ENCODE measurements around the gene PROCR. TPM values are rescaled to one million over a fixed set of nuclear protein-coding genes. Genes with fewer than 3 reads are reported as not detected.
"Not testable (repeated sequence)": the region's sequence is repeated elsewhere in the genome, so short reads cannot be mapped to it uniquely, and the experiment has no call there.

Gene PROCR
- total RNA-seq, 1 experiment from 2014 or later, result 120 TPM

DNA sequence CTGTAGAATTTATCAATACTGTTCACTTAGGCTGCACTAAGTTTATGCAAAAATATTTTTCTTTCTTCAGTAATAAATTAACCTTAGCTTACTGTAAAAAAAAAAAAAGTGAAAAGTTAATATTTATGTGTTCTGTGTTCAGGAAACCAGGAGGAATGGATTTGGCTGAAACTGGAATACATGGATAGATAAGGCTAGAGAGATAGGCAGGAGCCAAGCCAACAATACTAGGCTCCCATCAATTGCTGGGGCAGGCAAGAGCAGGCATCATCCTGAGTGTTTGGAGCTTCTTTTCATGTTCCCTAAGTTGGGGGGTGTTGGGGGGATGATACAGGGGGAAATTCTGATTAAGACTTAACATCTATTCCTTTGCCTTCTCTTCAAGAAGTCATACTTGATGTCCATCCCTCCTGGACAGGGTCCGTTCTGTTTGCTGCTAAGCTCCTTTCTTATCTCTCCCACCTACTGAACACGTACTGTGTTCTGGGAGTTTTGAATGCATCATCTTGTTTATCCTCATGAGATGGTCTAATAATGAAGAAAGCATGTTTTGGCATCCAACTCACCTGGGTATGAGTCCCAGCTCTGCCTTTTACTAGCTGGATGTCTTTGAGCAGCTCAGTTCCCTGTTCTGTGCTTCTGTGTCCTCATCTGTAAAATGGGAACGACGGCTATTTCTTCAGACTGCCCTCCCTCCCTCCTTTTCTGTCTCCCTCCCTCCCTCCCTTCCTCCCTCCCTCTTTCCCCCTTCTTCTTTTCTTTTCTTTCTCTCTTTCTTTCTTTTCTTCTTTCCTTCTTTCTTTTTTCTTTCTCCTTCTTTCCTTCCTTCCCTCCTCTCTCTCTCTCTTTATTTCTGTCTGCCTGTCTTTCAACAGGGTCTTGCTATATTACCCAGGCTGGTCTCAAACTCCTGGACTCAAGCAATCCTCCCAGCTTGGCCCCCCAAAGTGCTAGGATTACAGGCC, 6.4 kb upstream of the PROCR start:
- no peak for DNase-seq (ENCODE audit: low spot score)

DNA sequence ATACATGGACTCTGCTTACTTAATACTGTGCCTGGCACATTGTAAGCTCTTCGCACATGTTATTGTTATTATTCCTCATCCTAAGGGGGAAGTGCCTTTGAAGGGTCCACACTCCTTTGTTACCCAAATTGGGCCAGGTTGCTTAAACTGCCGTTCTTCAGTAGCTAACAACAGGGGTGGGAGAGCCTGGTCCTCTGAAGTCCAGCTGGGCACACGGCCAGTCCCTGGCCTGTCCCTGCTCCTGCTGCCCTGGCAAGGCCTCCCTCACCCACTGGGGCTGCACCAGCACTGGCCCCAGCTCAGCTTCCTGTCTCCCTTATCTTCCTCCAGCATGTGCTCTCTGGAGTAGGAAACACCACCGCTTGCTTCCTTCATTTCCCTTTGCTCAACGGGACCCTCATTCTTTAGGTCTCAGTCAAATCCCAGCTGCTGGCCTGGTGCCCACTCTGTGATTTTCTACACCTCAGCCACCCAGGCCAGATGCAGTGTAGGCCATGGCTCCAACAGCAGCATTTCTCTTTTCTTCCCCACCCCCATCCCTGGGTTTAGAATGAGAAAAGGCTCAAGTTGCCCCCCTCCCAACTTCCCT, 5.5 kb upstream of the PROCR start:
- DNase-seq (ENCODE audit: low spot score), result no peak

DNA sequence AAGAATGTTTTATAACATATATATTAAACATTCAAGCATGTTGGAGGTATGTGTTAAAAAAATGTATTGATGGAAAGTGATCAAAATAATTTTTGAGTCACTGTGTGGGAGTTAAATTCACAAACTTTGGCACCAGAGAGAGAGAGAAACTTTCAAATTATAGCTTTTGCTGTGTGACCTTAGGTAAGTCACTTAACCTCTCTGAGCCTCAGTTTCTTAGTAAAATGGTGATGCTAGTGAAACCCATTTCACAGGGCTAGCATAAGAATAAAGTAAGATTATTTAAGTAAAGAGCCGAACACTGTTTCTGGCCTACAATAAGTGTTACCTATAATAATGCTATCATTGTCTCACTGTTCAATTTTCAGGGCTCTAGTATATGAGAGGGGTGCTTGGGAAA, 4.1 kb upstream of the PROCR start:
- DNase-seq (ENCODE audit: low spot score), result no peak

DNA sequence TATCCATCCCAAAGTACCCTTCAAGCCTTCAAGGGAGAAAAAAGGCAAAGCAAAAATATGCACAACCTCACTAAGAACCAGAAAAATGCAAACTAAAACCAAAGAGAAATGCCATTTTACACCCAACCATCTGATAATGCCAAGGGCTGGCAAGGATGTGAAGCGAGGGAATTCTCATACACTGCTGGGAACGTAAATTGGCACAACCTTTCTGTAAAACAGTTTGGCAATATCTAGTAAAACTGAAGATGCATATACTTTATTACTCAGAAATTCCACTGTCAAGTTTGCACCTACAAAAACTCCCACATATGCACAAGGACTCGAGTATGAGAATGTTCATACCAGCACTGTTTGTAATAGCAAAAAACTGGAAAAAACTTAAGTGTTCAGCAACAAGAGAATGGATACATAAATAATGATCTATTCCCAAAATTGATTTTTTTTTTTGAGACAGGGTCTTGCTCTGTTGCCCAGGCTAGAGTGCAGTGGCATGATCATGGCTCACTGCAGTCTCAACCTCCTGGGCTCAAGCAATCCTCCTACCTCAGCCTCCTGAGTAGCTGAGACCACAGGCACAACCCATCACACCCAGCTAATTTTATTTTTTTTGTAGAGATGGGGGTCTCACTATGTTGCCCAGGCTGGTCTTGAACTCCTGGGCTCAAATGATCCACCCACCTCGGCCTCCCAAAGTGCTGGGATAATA, 3.0 kb upstream of the PROCR start:
- not testable (repeated sequence) for DNase-seq (ENCODE audit: low spot score)

DNA sequence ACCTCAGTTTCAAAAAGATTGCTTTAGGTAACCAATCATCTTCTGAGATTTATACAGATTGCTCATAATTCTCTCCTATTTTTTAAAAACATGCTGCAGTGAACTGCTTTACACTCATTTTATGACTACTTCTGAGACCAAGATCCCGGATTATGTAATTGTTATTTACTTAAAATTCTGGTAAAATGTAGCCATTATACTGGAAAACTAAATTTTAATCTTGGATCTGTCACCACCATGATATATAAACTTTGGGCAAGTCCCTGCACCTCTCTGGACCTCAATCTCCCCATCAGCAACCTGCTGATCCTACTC, 477 bp upstream of the PROCR start:
- DNase-seq (ENCODE audit: low spot score), result no peak

DNA sequence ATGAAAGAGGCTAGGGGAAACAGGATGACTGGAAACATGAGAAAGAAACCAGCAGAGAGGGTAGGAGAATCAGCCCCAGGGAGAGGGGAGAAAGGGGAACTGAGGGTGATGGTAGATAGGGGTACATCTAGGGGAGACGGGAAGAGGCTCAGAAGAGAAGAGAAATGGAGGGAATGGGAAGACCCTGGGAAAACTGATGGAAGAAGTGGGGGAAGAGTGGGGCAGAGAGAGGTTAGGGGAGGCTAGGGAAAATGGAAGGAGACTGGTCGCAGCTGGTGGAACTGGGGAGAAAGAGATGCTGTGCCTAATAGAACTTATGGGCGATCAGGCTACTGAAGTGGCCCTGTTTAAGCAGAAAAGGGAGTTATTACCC, 548 bp downstream of the PROCR start:
- DNase-seq (ENCODE audit: low spot score), result no peak

DNA sequence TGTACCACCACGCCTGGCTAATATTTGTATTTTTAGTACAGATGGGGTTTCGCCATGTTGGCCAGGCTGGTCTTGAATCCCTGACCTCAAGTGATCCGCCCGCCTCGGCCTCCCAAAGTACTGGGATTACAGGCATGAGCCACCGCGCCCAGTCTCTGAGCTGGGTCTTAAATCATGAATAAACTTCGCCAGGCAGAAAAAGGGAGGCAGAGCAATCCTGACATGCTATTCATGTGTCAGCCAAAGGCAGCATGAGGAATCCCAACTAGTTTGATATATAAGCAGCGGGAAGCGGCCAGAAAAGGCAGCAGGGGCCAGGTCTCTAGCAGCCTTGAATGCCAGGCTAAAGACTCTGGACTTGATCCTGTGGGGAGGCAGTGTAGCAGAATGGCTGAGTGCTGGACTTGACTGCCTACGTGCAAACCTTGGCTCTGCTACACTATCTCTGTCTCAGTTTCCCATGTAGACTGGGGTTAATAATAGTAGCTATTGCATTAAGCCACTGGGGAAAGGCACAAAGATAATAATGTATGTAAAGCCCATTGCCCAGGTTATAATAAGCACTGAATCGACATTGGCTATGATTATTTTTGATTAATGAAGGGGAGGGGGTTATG, 1.8 kb downstream of the PROCR start:
- DNase-seq (ENCODE audit: low spot score), result no peak

DNA sequence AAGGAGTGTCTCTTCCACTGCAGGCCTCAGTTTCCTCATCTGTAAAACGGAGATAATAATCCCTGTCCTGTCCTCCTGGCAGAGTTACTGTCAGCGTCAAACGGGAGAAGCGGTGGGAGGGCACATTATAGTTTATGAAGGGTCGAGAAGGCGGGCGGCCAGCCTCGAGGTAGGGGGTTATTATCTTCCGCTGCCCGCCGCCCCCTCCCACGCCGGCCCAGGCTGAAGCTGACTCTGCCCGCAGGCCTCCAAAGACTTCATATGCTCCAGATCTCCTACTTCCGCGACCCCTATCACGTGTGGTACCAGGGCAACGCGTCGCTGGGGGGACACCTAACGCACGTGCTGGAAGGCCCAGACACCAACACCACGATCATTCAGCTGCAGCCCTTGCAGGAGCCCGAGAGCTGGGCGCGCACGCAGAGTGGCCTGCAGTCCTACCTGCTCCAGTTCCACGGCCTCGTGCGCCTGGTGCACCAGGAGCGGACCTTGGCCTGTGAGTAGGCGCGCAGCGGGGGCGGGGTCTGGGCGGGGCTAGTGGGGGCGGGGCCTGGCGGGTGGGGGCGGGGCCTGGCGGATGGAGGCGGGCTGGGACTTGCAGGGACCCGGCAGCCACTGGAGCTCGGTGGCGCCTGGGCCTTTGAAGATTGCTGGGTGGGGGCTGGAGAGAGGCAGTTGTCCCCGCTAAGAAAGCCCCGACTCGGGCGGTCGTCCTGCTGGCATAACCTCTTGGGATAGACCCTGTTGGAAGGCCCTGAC, 2.8 kb downstream of the PROCR start:
- DNase-seq (ENCODE audit: low spot score), result no peak

DNA sequence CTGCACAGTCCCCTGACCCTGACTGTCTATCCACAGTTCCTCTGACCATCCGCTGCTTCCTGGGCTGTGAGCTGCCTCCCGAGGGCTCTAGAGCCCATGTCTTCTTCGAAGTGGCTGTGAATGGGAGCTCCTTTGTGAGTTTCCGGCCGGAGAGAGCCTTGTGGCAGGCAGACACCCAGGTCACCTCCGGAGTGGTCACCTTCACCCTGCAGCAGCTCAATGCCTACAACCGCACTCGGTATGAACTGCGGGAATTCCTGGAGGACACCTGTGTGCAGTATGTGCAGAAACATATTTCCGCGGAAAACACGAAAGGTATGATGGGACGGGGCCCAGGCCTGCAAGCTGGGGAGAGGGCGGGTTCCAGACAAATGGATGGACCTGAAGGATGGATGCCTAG, 4.3 kb downstream of the PROCR start:
- DNase-seq (ENCODE audit: low spot score), result no peak

DNA sequence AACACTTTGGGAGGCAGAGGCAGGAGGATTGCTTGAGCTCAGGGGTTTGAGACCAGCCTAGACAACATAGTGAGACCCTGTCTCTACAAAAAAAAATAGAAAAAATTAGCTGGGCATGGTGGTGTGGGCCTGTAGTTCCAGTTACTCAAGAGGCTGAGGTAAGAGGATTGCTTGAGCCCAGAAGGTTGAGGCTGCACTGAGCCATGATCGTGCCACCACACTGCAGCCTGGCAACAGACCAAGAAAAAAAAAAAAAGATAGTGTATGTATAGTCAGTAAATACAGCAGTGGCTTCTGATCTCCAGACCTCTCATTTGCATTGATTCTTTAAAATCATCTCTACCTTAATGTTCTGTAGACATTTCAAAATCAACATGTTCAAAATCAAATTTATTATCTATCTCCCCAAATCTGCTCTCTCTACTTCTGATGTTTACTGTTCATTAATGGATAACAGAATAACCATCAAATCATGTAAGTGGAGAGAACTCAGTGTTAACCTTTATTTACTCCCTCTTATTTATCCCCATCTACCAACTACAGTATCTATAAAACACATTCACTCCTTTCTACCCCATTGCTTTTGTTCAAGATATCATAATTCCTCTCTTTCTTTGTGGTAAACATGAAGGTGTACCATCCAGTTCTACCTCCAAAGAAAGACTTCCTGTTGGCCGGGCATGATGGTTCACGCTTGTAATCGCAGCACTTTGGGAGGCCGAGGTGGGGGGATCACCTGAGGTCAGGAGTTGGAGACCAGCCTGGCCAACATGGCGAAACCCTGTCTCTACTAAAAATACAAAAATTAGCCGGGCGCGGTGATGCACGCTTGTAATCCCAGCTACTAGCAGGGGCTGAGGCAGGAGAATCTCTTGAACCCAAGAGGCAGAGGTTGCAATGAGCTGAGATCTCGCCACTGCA, 7.7 kb downstream of the PROCR start:
- DNase-seq (ENCODE audit: low spot score), result no peak

DNA sequence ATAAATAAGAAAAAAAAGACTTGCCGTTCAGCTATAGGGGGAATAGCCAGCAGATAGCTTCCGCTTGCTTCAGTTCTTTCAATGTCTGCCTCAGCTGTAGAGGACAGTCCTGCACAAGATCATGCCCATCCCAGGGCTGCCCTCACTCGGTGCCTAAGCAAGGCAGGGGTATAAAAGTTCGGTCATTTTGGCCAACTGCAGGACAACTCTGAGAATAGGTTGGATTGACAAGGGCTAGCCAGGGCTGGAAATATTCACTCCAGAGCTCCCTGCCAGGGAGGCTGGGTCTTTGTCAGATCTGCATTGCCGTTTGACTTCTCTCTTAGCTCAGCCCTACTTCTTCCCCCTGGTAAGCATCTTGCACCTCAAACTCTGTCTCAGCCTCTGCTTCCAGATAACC, 8.4 kb downstream of the PROCR start:
- DNase-seq (ENCODE audit: low spot score), result no peak

DNA sequence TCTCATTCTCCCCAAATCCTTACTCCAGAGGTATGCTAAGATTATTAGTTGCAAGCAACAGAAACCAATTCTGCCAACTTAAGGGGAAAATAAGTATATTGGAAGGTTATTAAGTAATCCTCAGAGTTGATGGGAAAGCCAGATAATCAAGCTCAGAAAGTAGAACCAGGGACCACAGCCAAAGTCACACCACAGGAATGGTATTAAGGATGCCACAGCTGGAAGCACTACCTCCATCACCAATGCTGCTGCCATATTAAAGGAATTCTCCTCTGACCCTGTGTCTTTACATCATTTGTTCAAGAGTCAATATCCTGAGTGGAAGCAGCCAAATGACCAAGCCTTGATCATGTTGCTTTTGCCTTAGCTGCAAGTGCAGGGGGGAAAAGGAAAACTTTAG, 9.9 kb downstream of the PROCR start:
- no peak for DNase-seq (ENCODE audit: low spot score)

DNA sequence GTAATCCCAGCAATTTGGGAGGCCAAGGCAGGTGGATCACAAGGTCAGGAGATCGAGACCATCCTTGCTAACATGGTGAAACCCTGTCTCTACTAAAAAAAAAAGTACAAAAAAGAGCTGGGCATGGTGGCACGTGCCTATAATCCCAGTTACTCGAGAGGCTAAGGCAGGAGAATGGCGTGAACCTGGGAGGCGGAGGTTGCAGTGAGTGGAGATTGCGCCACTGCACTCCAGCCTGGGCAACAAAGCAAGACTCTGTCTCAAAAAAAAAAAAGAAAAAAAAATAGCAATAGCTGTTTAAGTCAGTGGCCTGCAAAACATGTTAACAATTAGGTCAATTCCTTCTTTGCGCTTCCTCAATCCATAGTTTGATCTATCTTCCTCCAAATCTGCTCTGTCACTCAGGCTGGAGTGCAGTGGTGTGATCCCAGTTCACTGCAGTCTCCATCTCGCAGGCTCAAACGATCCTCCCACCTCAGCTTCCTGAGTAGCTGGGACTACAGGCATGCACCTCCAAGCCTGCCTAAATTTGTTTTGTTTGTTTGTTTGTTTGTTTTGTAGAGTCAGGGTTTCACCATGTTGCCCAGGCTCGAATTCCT, 14.9 kb downstream of the PROCR start:
- DNase-seq (ENCODE audit: low spot score), result not testable (repeated sequence)

DNA sequence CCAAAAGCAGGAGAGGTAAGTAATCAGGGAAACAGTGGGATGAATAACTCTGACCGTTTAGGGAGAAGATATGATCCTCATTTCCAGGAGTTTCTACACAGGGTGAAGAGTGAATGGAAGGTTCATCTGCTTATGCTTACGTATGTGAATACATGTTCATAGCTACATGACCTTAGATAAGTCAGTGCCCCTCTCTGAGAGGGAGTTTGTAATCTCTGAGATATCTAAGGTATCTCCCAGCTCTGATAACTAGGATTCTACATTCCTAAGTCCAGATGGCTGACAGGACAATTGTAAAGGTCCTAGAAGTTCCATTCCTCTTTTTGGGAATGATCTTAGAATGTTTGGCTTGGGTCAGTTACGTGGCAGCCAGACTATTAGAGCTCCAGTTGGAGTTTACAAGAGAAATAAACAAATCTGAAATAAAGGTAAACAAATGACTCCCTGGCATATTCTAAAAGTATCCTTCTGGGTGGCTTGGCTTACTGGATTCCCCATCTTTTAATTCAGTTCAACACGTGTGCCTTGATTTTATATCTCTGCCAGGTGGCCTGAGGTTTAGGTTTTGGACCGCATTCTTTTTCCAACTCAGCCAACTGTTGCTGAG, 15.8 kb downstream of the PROCR start:
- DNase-seq (ENCODE audit: low spot score), result peak; percentile 79

DNA sequence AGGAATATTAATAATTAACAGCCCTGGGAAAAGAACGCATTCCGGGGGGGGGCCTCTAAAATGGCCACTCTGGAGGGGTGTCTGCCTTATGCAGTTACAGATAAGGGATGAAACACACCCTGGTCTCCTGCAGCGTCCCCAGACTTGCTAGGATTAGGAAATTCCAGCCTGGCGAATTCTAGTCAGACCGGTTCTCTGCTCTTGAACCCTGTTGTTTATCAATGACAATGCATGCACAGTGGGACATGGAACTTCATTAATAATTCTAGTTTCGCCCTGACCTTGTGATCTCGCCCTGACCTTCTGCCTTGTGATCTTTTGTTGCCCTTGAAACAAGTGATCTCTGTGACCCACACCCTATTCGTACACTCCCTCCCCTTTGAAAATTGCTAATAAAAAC, 17.4 kb downstream of the PROCR start:
- DNase-seq (ENCODE audit: low spot score), result not testable (repeated sequence)

DNA sequence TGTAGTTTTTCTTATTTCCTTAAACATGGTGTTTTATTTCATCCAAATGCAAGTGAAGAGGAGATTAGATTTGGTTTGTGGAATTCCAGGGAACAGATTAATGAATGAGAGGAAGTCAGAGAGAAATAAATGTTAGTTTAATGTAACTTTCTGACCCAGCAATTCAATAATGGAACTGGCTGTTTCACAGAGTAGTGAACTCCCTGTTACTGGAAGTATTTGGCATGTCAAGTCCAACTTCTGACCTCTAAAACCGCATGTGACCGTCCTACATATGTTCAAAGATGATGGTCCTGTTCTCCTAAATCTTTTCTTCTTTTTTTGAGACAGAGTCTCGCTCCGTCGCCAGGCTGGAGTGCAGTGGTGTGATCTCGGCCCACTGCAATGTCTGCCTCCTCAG, 18.7 kb downstream of the PROCR start:
- DNase-seq (ENCODE audit: low spot score), result no peak

DNA sequence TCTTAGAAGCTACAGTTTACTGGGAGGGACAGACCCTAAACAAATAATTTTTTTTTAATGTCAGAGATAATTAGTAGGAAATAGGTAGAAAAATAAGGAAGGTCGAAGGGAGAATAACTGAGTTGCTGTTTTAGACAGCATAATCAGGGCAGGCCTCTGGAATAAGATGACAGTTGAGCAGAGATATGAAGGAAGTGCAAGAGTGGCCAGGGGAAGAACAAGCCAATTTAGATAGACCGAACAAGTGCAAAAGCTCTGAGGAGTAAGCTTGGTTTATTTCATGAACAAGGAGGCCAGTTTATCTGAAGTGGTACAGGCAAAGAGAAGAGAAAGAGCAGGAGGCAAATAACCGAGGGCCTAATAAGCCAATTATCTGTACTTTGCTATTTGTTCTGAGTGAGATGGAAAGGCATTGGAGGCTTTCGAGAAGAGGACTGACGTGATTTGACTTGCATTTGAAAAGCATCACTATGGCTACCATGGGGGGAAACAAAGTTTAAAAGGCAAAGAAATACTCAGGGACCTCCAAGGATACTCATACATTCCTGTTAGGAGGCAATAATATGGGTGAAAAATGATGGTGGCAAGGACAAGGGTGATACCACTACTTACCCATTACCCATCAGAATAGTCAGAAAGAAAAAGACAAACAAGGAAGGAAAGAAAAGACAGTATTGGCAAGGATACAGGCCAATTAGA, 19.7 kb downstream of the PROCR start:
- DNase-seq (ENCODE audit: low spot score), result no peak

DNA sequence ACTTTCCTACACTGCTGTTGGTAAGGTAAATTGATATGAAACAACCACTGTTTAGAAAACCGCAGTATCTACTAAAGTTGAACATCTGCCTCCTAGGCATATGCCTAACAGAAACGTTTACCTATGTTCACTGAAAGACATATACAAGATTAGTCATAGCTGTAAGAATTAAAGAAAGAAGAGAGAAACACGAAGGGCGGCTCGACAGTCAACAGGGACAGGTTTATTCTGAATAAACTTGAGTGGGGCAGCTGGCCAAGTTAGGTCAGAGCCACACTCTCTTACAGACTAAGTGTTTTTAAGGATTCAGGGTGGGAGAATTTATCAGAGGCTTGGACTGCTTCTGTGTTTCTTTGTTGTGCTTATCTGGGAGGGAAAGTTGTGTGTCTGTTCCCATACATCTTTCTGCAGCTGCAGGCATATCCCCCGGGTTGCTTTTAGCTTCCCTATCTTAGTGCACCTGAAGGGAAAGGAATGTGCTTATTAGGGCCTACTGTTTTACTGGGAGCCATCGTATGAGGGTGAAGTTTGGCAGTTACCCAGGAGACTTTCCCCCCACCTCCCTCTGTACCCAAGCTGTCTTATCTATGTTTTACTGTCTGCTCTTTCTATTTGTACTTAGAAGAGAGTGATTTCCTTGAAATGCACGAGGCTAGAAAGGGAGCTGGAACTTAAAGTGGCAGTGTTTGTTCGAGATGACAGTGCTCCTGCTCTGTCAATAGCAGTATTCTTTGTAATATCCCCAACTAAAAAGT, 20.4 kb downstream of the PROCR start:
- peak; percentile 31 for DNase-seq (ENCODE audit: low spot score)

All from H4 (cell line).